ENCODE measurements around the gene TMEM30A. TPM values are rescaled to one million over a fixed set of nuclear protein-coding genes. Genes with fewer than 3 reads are reported as not detected.

The TMEM30A gene
- total and polyA plus RNA-seq, 12 donors = 28.7 to 68.0 (median 51.0) TPM

- 22 to 36% methylated on average over 4 of the region's 4 CpGs for WGBS, 2 donors
- intact Hi-C loops (cut with DNase I) = loop anchor here in 1 of 10 donors (5.0 kb wide), 1 partner anchor 224 kb away; no protein-coding TSS in a partner anchor
- H3K4me1 ChIP-seq = peaks cover 0 to 98% (median 68%) of the 10 kb centered on the region in 9 donors
- ATAC-seq (peak in 1 of 8 donors; percentile 22), DNase-seq (no peak)
- H3K4me3 ChIP-seq = no peak overlapping the region
- H3K9me3 ChIP-seq = no peaks in the 10 kb centered on the region
- H3K27ac ChIP-seq = peak overlapping the region in 2 of 10 donors; percentile 34 to 38
- peaks cover 0 to 4% (median 0%) of the 10 kb centered on the region in 9 donors for H3K36me3 ChIP-seq
- no peak for TF ChIP-seq CTCF (IDR thresholded peaks at IDR 0.05)
- H3K27me3 ChIP-seq = no peaks in the 10 kb centered on the region
Measured at GRCh38 chr6:75278474-75279077, 6.0 kb downstream of the TMEM30A start.

- H3K27ac ChIP-seq = peak overlapping the region in 1 of 10 donors; percentile 1
Measured at GRCh38 chr6:75275067-75275466, 9.5 kb downstream of the TMEM30A start.

GRCh38 chr6:75273009-75273408 lies 11.6 kb downstream of the TMEM30A start:
- peak overlapping the region in 3 of 10 donors; percentile 5 to 84 (median 5) for H3K27ac ChIP-seq

More at GRCh38 chr6:75275067-75275466, 9.5 kb downstream of the TMEM30A start:
- Histone ChIP-seq H3K4me3 (no peak overlapping the region), H3K36me3 (peaks cover 0 to 14% (median 0%) of the 10 kb centered on the region in 9 donors), H3K4me1 (peaks cover 0 to 94% (median 41%) of the 10 kb centered on the region in 9 donors), H3K27me3 (no peaks in the 10 kb centered on the region), H3K9me3 (peaks cover 0 to 4% (median 0%) of the 10 kb centered on the region in 11 donors)
- no peak for ATAC-seq
- no peak for DNase-seq
- intact Hi-C loops (cut with DNase I) = loop anchor here in 1 of 10 donors (5.0 kb wide), 1 partner anchor 227 kb away; no protein-coding TSS in a partner anchor
- no peak for TF ChIP-seq CTCF (IDR thresholded peaks at IDR 0.05)

More at GRCh38 chr6:75273009-75273408, 11.6 kb downstream of the TMEM30A start:
- 88 to 92% methylated on average over 4 of the region's 4 CpGs for WGBS, 2 donors
- intact Hi-C loops (cut with DNase I) = loop anchor here in 1 of 10 donors (5.0 kb wide), 1 partner anchor 254 kb away; no protein-coding TSS in a partner anchor
- no peak for ATAC-seq
- Histone ChIP-seq H3K9me3 (peaks cover 0 to 4% (median 0%) of the 10 kb centered on the region in 11 donors), H3K4me1 (peaks cover 0 to 82% (median 30%) of the 10 kb centered on the region in 9 donors), H3K4me3 (no peak overlapping the region), H3K36me3 (peaks cover 0 to 16% (median 0%) of the 10 kb centered on the region in 9 donors), H3K27me3 (no peaks in the 10 kb centered on the region)
- DNase-seq = no peak
- TF ChIP-seq CTCF (IDR thresholded peaks at IDR 0.05) = no peak

Measured in heart right ventricle (tissue), 16 donors.